Measurements from ENCODE around the gene NFIA.

Gene NFIA

DNA sequence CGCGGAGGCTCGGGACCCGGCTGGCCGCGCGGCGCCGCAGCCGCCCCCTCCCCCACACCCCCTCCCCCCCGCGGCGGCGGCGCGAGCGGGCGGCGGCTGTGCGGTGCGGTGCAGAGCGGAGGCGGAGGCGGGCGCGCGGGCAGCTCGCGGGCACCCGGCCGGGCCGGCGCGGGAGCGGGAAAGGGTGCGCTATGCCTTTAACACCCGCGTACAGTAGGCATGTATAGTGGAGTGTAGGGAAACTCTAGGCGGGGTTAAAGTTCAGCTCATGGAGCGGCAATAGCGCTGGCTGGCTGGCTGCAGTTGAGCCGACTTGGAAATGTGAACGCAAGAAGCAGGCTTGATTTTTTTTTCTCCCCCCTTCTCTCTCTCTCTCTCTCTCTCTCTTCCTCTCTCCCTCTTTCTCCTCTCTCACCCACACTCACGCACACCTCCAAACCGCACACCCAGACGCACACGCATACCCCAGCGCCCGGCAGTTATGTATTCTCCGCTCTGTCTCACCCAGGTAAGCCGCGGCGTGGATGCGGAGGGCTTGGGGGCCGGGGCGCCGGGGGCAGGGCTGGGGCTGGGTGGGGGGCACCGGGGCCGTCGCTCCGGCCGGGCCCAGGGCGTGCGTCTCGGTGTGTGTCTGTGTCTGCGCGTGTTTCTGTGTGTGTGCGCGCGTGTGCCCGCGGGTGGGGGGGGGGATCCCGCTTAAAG is at the start of gene NFIA:
TSS of gene NFIA (plus strand) at position 251 of the 702 bp plus-strand sequence.
- DNase-seq (ENCODE audit: low read depth): no peak

GRCh38 chr1:61035880-61036279 is 46.5 kb upstream of the NFIA start:
- DNase-seq (ENCODE audit: low read depth): no peak

DNA sequence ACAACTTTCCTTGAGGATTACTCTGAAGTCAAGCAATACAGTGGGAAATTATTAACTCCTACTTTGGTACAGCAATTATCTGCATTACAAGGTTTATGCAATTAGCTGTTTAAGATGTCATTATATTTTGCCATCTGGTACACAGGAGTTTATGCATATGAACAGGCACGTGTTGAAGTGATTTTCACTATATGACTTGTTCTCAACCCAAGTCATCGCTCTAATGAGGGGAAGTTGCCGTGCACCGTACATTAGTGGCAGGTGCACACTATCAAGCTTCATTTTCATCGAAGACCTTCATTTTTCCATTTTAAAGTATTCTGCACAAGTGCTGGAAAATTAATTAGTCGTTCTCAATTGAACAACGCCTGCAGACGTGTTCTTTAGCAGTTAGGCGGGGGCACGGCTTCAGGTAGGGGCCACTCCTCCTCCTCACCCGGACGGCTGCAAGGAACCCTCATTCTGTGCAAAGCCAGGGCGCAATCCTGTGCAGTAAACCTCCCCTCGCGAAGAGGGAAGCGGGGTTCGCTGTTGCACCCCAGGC is 39.8 kb upstream of the NFIA start:
- DNase-seq (ENCODE audit: low read depth): no peak

DNA sequence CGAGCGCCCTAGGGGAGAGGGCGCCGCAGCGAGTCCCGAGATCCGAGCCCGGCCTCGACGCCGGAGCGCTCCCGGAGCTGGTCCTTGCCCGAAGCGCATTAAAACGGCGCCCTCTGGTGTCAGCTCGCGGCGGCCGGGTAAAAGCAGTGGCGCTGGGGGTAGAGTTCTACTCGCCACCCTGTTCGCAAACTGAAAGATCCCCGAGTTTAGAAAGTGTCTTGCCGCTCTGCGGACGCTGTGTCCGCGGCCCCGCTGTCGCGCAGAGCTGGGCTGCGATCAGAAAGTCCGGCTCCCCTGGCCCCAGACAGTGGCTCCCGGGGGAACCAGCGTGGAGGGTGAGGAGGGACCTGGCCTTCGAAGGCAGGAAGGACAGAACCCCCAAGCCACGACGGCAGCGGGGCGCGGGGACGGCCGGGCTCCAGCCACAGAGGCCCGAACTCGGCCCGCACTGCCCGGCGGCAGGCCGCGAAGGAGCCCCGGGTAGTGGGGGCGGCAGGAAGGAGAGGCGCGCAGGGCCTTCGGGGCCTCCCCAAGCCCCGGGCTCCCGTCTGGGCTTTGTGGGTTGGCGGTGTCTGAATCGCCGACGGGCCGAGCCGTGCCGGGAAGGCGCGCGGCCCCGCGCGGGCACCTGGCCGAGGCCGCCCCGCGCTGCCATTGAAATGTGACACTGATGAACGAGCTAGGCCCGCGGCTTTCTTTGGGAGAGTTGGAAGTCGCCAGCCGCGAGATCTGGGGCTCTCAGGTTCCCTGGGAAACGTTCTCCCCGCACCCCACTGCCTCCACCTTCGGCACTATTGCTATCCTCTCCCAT is 39.1 kb upstream of the NFIA start:
- DNase-seq (ENCODE audit: low read depth): no peak

DNA sequence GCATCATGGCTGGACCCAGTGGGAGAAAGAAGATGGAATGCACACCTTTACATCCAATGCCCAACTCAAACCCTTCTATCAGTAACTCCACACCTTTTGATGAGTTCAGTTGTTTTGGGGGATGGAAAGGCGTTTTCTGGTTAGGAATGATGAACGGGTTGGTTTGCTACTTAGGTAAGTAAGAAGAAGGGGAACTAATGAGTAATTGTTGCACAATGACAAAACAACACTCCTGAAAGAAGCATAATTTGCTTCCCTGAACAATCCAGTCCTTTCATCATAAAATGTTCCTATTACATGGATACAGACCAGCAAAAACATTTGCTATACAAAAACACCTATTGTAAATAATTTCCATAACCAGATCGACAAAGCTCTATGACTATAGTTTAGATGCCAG is 35.9 kb upstream of the NFIA start:
- no peak for DNase-seq (ENCODE audit: low read depth)

- no peak for DNase-seq (ENCODE audit: low read depth)
Observed at GRCh38 chr1:61047061-61047460, 35.3 kb upstream of the NFIA start.

GRCh38 chr1:61049850-61050540 is 32.4 kb upstream of the NFIA start:
- DNase-seq (ENCODE audit: low read depth): peak; percentile 87

- no peak for DNase-seq (ENCODE audit: low read depth)
Observed at GRCh38 chr1:61050541-61051442, 31.6 kb upstream of the NFIA start.

DNA sequence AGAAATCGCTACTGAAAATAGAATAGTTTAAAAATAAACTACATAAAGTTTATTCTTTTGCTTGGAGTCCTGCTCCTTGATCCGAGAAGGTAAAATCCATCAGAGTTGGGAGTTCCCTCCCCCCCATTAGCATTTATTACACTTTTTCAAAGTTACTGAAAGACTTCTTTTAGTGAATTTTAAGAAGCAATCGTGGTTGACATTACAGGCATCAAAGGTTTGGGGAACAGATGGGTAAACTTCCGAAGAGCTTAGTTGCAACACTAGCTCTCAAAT is 31.0 kb upstream of the NFIA start:
- DNase-seq (ENCODE audit: low read depth): no peak

DNA sequence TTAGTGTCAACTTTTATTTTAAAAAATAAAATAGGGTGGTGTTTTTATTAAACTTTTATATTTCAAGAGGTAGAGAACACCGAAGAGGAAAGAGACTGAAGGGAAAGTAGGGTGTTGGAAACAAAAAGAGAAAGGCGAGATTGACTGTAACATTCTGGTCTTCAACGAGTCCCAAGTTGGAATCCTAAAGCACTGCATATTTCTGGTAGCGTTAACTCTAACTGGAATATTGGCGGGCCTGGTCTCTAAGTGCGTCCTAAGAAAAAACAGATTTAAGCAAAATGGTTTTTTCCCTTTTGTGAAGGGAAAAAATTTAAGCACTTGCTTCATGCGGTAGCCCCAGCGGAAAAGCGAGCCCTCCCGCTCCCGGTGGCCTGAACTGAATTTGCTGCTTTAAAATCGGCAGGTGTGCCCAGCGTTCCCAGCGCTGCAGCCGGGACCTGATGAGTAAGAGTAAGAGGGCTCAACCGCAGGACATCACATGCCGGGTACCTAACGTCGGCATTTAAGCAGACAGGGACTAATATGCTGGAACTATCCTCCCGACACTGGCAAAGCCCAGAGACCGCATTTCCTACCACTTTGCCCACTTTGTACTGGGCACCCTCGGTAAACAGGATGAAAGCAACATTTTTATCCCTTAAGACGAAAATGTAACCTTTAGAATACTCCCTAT is 30.5 kb upstream of the NFIA start:
- no peak for DNase-seq (ENCODE audit: low read depth)

DNA sequence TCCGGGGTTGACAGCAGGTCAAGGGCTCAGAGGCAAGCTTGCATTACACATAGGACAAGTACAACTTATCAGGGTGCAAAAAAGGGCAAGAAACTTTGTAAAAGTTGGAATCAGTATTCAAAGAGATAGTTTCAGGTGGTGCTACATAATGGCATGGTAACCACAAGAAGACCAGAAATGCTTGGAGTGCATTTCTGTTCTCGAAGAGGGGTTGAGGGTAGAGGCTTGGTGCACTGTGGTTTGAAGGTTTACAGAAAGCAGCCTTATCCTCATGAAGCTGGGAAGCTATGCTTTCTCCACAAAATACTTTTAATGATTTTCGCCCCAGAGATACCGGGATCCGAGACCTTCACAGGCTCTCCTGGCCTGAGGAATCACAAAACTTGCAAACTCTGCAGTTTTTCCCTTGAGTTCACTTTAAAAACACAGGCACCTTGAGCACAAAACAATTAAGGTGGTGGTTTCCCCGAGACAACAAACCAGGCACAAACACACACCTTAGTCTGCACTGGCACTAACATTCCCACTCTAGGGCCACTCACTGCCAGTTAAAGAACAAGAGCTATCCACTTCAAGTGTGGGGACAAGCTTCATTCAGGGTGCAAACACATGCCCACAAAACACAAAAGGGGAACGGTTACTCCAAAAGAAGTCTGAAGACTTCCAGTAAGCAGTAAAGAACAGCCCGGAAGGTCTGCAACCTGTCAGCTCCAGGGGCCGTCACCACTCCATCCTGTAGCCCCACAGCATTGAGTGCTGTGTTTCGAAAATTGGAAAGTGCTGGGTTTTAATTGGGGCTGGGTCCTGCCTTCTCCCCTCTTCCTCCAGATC is 29.8 kb upstream of the NFIA start:
- no peak for DNase-seq (ENCODE audit: low read depth)

- no peak for DNase-seq (ENCODE audit: low read depth)
Observed at GRCh38 chr1:61053226-61053711, 29.1 kb upstream of the NFIA start.

DNA sequence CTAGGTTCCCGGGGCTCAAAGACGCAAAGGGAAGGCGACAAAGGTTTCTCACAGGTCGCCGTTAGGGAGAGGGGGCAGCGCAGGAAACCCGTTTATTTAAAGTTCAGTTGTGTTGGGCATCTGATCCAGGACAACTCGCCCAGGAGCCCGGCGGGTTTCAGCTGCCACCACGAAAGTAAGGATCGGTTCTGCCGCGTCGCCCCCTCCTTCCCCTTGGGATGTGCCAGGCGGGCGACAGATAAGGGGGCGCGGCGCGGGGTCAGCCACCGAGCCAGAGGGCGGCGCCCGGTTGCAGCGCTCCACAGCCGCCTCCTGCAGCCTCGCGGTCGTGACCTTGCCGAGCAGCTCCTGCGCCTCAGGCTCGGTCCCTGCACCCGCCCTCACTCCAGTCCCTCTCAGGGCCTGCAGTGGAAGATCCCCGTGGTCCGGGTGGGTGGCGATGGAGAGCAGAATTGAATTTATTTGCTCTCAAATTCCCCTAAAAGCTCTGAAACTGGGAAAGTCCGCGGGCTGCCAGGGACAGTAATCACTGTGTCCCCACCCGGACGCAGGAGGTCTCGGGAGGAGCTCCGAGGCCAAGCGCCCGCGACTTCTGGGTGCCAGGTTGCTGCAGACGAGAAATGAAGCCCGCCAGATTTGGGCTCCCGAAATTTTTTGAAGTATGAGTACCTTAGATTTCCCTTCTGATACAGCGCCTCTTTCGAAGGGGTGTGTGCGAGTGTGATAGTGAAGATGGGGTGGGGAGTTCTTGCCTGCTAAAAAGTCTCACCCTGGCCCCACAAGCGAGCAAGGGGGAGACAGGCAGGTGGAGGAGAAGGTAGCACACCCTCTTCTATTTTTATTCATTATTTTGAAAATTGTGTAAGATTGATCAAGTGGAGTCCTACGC is 28.4 kb upstream of the NFIA start:
- DNase-seq (ENCODE audit: low read depth): peak; percentile 55

DNA sequence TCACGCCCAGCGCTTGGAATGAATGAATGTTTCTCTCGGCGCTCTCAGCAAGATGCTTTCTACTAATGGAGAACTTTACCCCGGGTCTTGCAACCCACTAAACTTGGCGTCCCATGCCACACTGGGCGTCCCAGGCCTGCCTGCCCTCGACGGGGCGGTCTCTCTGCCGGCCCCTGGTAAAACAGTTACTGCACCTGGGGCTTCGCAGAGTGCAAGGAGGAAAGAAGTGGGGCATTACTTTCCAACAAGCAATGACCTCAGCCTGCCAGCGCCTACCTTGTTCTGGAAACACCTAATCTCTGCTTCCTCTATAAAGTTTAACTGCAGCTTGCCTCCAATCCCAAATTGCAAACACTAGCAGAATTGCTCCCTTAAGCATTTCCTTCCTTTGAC is 27.8 kb upstream of the NFIA start:
- no peak for DNase-seq (ENCODE audit: low read depth)

GRCh38 chr1:61055110-61055614 is 27.2 kb upstream of the NFIA start:
- DNase-seq (ENCODE audit: low read depth): no peak

- DNase-seq (ENCODE audit: low read depth): no peak
Observed at GRCh38 chr1:61056196-61056572, 26.2 kb upstream of the NFIA start.

DNA sequence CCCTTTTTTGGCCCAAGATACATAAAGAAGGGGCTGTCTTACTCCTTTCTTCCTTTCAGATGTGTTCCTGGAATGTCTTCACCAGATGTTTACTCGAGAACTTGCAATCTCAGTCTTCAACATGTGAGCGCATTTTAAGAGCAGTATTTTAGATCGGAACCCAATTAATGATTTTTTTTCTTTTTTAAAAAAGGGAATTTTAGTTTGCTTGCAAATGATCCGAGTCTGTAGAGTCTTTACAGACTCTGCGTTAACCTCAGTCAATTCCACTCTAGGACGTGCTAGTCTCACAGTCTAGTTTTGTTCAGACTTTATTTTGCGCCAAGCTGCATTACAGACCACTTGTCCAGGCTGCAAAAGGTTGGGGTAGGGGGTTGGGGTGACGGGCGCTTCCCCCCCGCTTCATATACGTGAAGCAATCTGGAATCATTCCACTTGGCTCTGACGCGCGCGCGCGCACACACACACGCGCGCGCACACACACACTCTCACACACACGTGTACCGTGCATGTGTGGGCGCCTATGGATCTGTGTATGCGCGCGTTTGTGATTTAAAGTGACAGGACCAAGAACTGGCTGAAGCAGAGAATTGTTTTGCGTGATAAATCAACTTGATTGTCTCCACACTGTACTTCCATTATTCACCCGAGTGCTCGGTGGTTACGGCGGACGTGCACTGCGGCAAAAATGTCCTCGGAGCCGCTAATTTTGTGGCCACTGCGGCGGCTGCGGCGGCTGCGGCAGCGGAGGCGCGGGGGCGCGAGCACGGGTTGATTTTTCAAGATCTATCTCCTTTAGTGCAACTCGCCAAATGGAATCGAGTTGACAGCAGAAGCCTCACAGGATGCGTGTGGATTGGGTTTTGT is 25.6 kb upstream of the NFIA start:
- no peak for DNase-seq (ENCODE audit: low read depth)

All from CMK (cell line).